Epithelial cell of proximal tubule (primary cell): ENCODE results near the gene PPEF2. TPM values are rescaled to one million over a fixed set of nuclear protein-coding genes. Genes with fewer than 3 reads are reported as not detected.

Experiments used
- DNase-seq: peaks from one replicate; pipeline ENCODE4 v3.0.0-alpha.2; 2011; ENCODE audit warnings: low read depth
- H3K4me3 ChIP-seq: 2 replicates; pipeline ENCODE4 v1.5.1; 2011; ENCODE audit warnings: low read depth, mild to moderate bottlenecking, low read length
- total RNA-seq: library from RNA; depleted of rRNA; stranded (reverse); fragments of >200 nt; gene quantifications from 2 replicates; pipeline ENCODE4 v1.2.3, GENCODE V29; 2015
- TF ChIP-seq, protein P1 (sequence below): conservative IDR thresholded peaks from 2 replicates; pipeline ENCODE4 v1.5.1; 2012; ENCODE audit warnings: low read depth, mild to moderate bottlenecking, low read length

The PPEF2 gene
- total RNA-seq, 1 donor from 2014 or later: not detected

DNA sequence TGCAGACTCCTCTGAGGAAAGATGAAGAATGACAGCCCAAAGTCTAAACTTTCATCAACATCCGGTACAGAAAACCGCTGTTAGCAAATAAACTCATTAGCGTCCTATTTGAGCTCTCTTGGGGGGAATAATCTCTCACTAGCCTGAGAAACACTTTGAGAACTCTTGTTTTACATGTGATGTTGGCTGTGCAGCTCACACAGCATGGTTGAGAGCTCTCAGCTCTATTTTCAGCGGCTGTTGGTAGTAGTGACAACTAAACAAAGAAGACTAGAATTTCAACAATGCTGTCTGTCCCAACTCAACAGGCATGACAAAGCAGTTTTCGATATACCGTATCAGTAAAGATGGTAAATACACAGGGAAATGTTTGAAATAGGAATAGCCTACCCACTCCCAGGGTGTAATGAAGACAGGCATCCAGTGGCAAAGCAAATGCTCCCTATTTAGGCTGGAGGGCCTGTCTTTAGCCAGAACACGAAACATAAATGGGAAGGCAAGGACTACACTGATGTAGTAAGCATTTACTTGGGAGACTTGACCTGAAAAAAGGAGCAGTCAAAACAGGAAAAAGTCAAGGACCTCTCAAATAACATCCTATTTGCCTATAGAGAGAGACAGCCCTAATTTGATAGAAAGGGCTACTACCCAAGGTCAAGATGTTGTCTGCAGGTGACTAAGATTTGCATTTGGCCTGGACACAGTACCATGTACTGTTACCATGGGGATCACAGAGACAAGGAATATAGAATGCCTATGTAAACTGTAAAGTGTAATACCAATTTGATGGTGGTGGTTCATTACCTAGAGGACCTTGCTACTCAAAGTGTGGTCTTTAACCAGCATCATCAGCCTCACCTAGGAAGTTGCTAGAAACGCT, 60.4 kb downstream of the PPEF2 start:
- DNase-seq: peak; percentile 77
- no peak overlapping the region for H3K4me3 ChIP-seq
- TF ChIP-seq, protein P1, sequence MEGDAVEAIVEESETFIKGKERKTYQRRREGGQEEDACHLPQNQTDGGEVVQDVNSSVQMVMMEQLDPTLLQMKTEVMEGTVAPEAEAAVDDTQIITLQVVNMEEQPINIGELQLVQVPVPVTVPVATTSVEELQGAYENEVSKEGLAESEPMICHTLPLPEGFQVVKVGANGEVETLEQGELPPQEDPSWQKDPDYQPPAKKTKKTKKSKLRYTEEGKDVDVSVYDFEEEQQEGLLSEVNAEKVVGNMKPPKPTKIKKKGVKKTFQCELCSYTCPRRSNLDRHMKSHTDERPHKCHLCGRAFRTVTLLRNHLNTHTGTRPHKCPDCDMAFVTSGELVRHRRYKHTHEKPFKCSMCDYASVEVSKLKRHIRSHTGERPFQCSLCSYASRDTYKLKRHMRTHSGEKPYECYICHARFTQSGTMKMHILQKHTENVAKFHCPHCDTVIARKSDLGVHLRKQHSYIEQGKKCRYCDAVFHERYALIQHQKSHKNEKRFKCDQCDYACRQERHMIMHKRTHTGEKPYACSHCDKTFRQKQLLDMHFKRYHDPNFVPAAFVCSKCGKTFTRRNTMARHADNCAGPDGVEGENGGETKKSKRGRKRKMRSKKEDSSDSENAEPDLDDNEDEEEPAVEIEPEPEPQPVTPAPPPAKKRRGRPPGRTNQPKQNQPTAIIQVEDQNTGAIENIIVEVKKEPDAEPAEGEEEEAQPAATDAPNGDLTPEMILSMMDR: no peak

- H3K4me3 ChIP-seq: no peak overlapping the region
- no peak for DNase-seq
- TF ChIP-seq, protein P1: no peak
Observed at GRCh38 chr4:75834772-75835154, 67.5 kb downstream of the PPEF2 start.

- H3K4me3 ChIP-seq: no peak overlapping the region
- TF ChIP-seq, protein P1: no peak
Observed at GRCh38 chr4:75834095-75834771, 68.0 kb downstream of the PPEF2 start.

DNA sequence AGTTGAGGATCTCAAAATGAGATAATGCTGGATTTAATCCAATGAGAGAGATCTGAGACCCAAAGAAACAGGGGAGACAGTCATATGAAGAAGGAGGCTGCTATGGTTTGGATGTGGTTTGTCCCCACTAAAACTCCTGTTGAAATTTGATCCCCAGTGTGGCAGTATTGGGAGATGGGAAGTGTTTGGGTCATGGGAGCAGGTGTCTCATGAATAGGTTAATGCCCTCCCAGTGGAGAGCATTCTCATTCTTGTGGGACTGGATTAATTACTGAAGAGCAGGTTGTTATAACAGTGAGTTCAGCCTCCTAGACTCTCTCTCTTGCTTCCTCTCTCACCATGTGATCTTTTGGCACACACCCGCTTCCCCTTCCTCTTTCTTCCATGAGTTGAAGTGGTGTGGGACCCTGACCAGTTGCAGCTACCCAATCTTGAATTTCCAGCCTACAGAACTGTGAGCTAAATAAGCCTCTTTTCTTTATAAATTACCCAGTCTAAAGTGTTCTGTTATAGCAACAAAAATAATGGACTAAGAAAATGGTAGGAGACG, 70.3 kb downstream of the PPEF2 start:
- DNase-seq: no peak
- no peak overlapping the region for H3K4me3 ChIP-seq
- TF ChIP-seq, protein P1: no peak

More at GRCh38 chr4:75834095-75834771, 68.0 kb downstream of the PPEF2 start:
- DNase-seq: no peak

DNA sequence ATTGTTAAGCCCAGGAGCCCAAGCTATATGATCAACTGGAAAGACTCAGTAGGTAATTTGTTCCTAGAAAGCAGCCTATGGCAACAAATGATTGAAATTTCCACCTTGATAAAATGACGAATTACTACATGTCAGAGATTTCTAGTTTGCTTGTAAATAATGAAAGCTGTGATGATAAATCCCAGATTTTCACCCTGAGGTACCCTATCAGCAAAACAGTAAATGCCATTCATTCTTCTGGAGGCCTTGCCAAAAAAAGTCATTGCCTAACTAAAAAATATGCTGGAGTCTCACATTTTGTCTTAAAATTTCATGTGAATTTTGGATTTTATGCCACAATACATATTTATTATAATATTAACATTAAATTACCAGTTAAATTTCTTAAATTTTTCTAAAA, 71.3 kb downstream of the PPEF2 start:
- H3K4me3 ChIP-seq: no peak overlapping the region
- no peak for DNase-seq
- TF ChIP-seq, protein P1: no peak

DNA sequence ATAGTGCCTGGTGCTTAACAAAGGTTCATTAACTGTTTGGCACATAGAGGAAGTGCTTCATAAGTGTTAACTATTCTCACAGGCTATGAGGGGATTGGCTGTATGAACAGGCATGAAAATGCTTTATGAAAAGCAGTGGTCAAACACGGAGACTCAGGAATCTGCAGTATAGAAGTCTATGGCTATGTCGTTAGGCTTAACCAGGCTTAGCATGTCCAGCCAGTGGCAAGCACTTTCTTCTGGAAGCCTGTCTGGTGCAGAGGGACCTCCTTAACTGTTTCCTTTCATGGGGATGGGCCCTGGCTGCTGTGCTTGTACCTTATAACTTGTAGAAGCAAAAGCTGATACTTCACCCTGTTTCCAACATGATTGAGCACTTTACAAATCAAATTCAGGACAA, 78.4 kb downstream of the PPEF2 start:
- DNase-seq: no peak
- H3K4me3 ChIP-seq: no peak overlapping the region
- TF ChIP-seq, protein P1: no peak
